Measurements from ENCODE around the gene SLC16A4. TPM values are rescaled to one million over a fixed set of nuclear protein-coding genes. Genes with fewer than 3 reads are reported as not detected.

The SLC16A4 gene
- total RNA-seq, 5 donors from 2014 or later (not counting 1 experiment from before 2014, with no cell fraction given): 0.23 to 0.70 (median 0.35) TPM

GRCh38 chr1:110316735-110317134 lies 74.1 kb downstream of the SLC16A4 start:
- Mint-ChIP-seq H3K27ac (no peak overlapping the region), H3K4me3 (no peak overlapping the region), H3K9me3 (no peaks in the 10 kb centered on the region), H3K36me3 (peaks cover 4% of the 10 kb centered on the region), H3K27me3 (peaks cover 0 to 3% of the 10 kb centered on the region in 2 donors), H3K4me1 (peaks cover 2 to 9% (median 3%) of the 10 kb centered on the region in 3 donors)
- Histone ChIP-seq H3K36me3 (ENCODE audit: control insufficient read depth in 2 of 2, extremely low read depth in 1 of 2, insufficient read depth in 1 of 2, low read length in 1 of 2) (no peaks in the 10 kb centered on the region), H3K27me3 (replicated peaks in 1 of 2; ENCODE audit: control insufficient read depth in 2 of 2, extremely low read depth in 1 of 2, insufficient read depth in 2 of 2, low read length in 1 of 2) (no peaks in the 10 kb centered on the region), H3K4me3 (ENCODE audit: control insufficient read depth in 1 of 2, extremely low read depth in 1 of 2, low read length in 1 of 2) (no peak overlapping the region), H3K9me3 (no peaks in the 10 kb centered on the region), H3K4me1 (ENCODE audit: control insufficient read depth in 1 of 2, extremely low read depth in 1 of 2, insufficient read depth in 2 of 2, low read length in 2 of 2) (peaks cover 0 to 7% of the 10 kb centered on the region in 2 experiments), H3K27ac (ENCODE audit: low read length) (no peak overlapping the region)
- ChIA-PET CTCF (interaction anchor here (0.7 to 8.1 kb wide), 4 partner anchors 109 to 144 kb away, joined by 3 to 181 read pairs (median 34); partner anchors contain the start of gene KCNC4 (in 1 of the 2)), POLR2A (no interaction called here)
- no peak for ATAC-seq (replicated peaks in 1 of 4)
- no CpG with 5 or more reads among the region's 2 CpGs for WGBS (ENCODE audit: insufficient coverage)
- DNase-seq: no peak

Other genes starting within 250 kb of the SLC16A4 start
- gene SLC6A17, start 240.5 kb downstream of the SLC16A4 start, total RNA-seq: not detected
- gene KCNC4, start 180.7 kb downstream of the SLC16A4 start, total RNA-seq: 10 to 100 TPM; 11.0 to 19.4 (median 15.0) TPM
- gene RBM15, start 51.6 kb downstream of the SLC16A4 start, total RNA-seq: 10 to 100 TPM; 41.1 to 46.0 (median 43.7) TPM
- 10 to 100 TPM; 60.0 to 68.6 (median 67.0) TPM for gene LAMTOR5, start 16.7 kb upstream of the SLC16A4 start, total RNA-seq
- gene PROK1, start 60.1 kb upstream of the SLC16A4 start, total RNA-seq: under 1 TPM in 1 of 5 donors, not detected in 4; 0.20 TPM
- gene KCNA10, start 128.1 kb upstream of the SLC16A4 start, total RNA-seq: not detected
- 1 to 10 TPM in 2 of 5 donors, under 1 TPM in 3; 0.46 to 2.7 (median 0.93) TPM for gene KCNA2, start 215.3 kb upstream of the SLC16A4 start, total RNA-seq